Measurements from ENCODE around the gene POLR2B.
"Not testable (repeated sequence)": the region's sequence is repeated elsewhere in the genome, so short reads cannot be mapped to it uniquely, and the experiment has no call there.

The POLR2B gene

GRCh38 chr4:56978750-56979303 lies at the start of gene POLR2B:
TSS of gene POLR2B (plus strand) at chr4:56978896. CDS start at chr4:56978986, 90 bp downstream.
- Histone ChIP-seq H3K9me3 (ENCODE audit: insufficient read depth, low read depth, low read length) (no peaks in the 10 kb centered on the region), H3K4me1 (ENCODE audit: insufficient read depth, low read length) (peaks cover 7% of the 10 kb centered on the region; the same call in 1 of the 2 replicates), H3K4me3 (ENCODE audit: low read length) (peak within 1 kb of the TSS; percentile 100), H3K36me3 (ENCODE audit: insufficient read depth, low read depth, low read length) (peaks cover 15% of the 10 kb centered on the region), H3K9ac (ENCODE audit: low read depth, low read length) (peak within 1 kb of the TSS; percentile 97), H3K27ac (ENCODE audit: low read length) (peak within 1 kb of the TSS; percentile 87), H3K27me3 (ENCODE audit: insufficient read depth, low read length) (no peaks in the 10 kb centered on the region)

- Histone ChIP-seq H3K27me3 (ENCODE audit: insufficient read depth, low read length) (no peaks in the 10 kb centered on the region), H3K36me3 (ENCODE audit: insufficient read depth, low read depth, low read length) (peaks cover 74% of the 10 kb centered on the region), H3K4me1 (ENCODE audit: insufficient read depth, low read length) (no peaks in the 10 kb centered on the region; the same call in 1 of the 2 replicates), H3K9me3 (ENCODE audit: insufficient read depth, low read depth, low read length) (no peaks in the 10 kb centered on the region), H3K4me3 (ENCODE audit: low read length) (no peak overlapping the region), H3K27ac (ENCODE audit: low read length) (no peak overlapping the region), H3K9ac (ENCODE audit: low read depth, low read length) (no peak overlapping the region)
Observed at GRCh38 chr4:56930638-56931037, 48.1 kb upstream of the POLR2B start.

DNA sequence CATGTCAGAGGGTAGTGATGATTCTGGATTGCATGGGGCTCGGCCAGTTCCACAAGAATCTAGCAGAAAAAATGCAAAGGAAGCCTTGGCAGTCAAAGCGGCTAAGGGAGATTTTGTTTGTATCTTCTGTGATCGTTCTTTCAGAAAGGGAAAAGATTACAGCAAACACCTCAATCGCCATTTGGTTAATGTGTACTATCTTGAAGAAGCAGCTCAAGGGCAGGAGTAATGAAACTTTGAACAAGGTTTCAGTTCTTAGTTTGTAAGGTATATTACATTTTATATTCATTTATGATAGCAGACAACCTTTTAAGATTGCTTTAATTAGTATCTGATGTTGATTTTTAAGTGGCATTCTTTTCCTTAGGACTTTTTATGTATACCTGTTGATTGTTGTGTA lies 46.8 kb upstream of the POLR2B start:
- Histone ChIP-seq H3K9ac (ENCODE audit: low read depth, low read length) (no peak overlapping the region), H3K36me3 (ENCODE audit: insufficient read depth, low read depth, low read length) (peaks cover 72% of the 10 kb centered on the region), H3K4me3 (ENCODE audit: low read length) (no peak overlapping the region), H3K9me3 (ENCODE audit: insufficient read depth, low read depth, low read length) (no peaks in the 10 kb centered on the region), H3K4me1 (ENCODE audit: insufficient read depth, low read length) (no peaks in the 10 kb centered on the region; the same call in 1 of the 2 replicates), H3K27ac (ENCODE audit: low read length) (no peak overlapping the region), H3K27me3 (ENCODE audit: insufficient read depth, low read length) (no peaks in the 10 kb centered on the region)

- Histone ChIP-seq H3K4me3 (ENCODE audit: low read length) (no peak overlapping the region), H3K4me1 (ENCODE audit: insufficient read depth, low read length) (no peaks in the 10 kb centered on the region), H3K27ac (ENCODE audit: low read length) (no peak overlapping the region), H3K36me3 (ENCODE audit: insufficient read depth, low read depth, low read length) (peaks cover 39% of the 10 kb centered on the region), H3K9me3 (ENCODE audit: insufficient read depth, low read depth, low read length) (no peaks in the 10 kb centered on the region), H3K9ac (ENCODE audit: low read depth, low read length) (no peak overlapping the region), H3K27me3 (ENCODE audit: insufficient read depth, low read length) (no peaks in the 10 kb centered on the region)
Observed at GRCh38 chr4:56937262-56937661, 41.4 kb upstream of the POLR2B start.

GRCh38 chr4:56939826-56940225 lies 38.9 kb upstream of the POLR2B start:
- not testable (repeated sequence) for H3K4me3 ChIP-seq (ENCODE audit: low read length); H3K9ac ChIP-seq (ENCODE audit: low read depth, low read length); H3K9me3 ChIP-seq (ENCODE audit: insufficient read depth, low read depth, low read length); H3K27me3 ChIP-seq (ENCODE audit: insufficient read depth, low read length); H3K4me1 ChIP-seq (ENCODE audit: insufficient read depth, low read length); H3K27ac ChIP-seq (ENCODE audit: low read length)
- peaks cover 18% of the 10 kb centered on the region for H3K36me3 ChIP-seq (ENCODE audit: insufficient read depth, low read depth, low read length)

DNA sequence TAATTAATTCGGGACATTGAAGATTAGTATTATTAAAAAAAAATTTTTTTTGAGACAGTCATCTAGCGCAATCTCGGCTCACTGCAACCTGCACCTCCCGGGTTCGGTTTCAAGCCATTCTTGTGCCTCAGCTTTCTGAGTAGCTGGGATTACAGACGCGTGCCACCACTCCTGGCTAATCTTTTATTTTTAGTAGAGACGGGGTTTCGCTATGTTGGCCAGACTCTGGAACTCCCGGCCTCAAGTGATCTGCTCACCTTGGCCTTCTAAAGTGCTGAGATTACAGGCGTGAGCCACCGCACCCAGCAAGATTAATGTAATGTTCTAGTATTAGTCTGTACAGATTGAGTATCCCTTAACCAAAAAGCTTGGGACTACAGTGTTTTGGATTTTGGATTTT lies 38.3 kb upstream of the POLR2B start:
- no peak overlapping the region for H3K9ac ChIP-seq (ENCODE audit: low read depth, low read length)
- no peak overlapping the region for H3K27ac ChIP-seq (ENCODE audit: low read length)
- peaks cover 15% of the 10 kb centered on the region for H3K36me3 ChIP-seq (ENCODE audit: insufficient read depth, low read depth, low read length)
- H3K9me3 ChIP-seq (ENCODE audit: insufficient read depth, low read depth, low read length): no peaks in the 10 kb centered on the region
- no peak overlapping the region for H3K4me3 ChIP-seq (ENCODE audit: low read length)
- no peaks in the 10 kb centered on the region for H3K4me1 ChIP-seq (ENCODE audit: insufficient read depth, low read length)
- no peaks in the 10 kb centered on the region for H3K27me3 ChIP-seq (ENCODE audit: insufficient read depth, low read length)

GRCh38 chr4:56940971-56941370 lies 37.7 kb upstream of the POLR2B start:
- Histone ChIP-seq H3K27me3 (ENCODE audit: insufficient read depth, low read length) (no peaks in the 10 kb centered on the region), H3K9ac (ENCODE audit: low read depth, low read length) (no peak overlapping the region), H3K4me3 (ENCODE audit: low read length) (no peak overlapping the region), H3K27ac (ENCODE audit: low read length) (no peak overlapping the region), H3K36me3 (ENCODE audit: insufficient read depth, low read depth, low read length) (peaks cover 15% of the 10 kb centered on the region), H3K4me1 (ENCODE audit: insufficient read depth, low read length) (no peaks in the 10 kb centered on the region), H3K9me3 (ENCODE audit: insufficient read depth, low read depth, low read length) (no peaks in the 10 kb centered on the region)

- H3K27me3 ChIP-seq (ENCODE audit: insufficient read depth, low read length): no peaks in the 10 kb centered on the region
- no peaks in the 10 kb centered on the region for H3K9me3 ChIP-seq (ENCODE audit: insufficient read depth, low read depth, low read length)
- H3K27ac ChIP-seq (ENCODE audit: low read length): no peak overlapping the region
- no peak overlapping the region for H3K4me3 ChIP-seq (ENCODE audit: low read length)
- no peak overlapping the region for H3K9ac ChIP-seq (ENCODE audit: low read depth, low read length)
- H3K4me1 ChIP-seq (ENCODE audit: insufficient read depth, low read length): no peaks in the 10 kb centered on the region
- peaks cover 13% of the 10 kb centered on the region for H3K36me3 ChIP-seq (ENCODE audit: insufficient read depth, low read depth, low read length)
Observed at GRCh38 chr4:56941403-56941802, 37.3 kb upstream of the POLR2B start.

DNA sequence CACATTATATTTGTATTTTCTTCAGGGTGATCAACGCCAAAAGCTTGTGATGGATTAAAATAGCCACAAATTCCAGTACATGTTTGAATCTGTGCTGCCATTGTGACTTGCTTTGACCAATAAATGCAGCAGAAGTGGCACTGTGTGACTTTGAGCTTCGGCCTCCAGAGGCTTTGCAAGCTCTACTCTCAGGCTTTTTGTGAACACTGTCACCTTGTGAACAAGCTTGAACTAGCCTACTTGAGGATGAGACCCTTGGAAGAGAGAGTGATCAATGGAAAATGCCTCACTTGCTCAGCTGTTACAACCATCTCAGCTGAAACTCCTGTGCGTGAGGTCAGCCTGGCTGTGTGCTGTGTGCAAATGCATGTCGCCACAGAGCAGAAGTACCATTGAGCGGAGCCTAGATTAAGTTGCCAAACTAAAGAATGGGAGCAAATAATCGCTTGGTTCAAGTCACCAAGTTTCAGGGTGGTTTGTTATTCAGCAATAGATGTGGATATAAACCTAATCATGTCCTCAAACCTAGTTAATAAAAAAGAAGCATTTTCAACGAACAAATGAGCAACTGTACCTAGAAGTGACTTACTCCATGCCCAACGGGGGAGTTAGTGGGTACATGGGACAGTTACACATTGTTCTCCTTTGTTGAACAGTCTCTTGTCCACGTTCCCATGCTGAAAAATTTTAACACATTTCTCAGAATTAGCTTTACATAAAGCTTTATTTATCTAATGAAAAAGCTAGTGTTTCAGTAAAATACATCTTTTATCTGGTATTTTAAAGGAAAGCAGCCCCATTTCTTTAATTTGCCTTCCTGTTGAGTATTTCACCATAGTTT lies 24.8 kb upstream of the POLR2B start:
- H3K4me1 ChIP-seq (ENCODE audit: insufficient read depth, low read length): no peaks in the 10 kb centered on the region
- no peak overlapping the region for H3K4me3 ChIP-seq (ENCODE audit: low read length)
- H3K9ac ChIP-seq (ENCODE audit: low read depth, low read length): no peak overlapping the region
- no peaks in the 10 kb centered on the region for H3K36me3 ChIP-seq (ENCODE audit: insufficient read depth, low read depth, low read length)
- H3K27ac ChIP-seq (ENCODE audit: low read length): no peak overlapping the region
- no peaks in the 10 kb centered on the region for H3K9me3 ChIP-seq (ENCODE audit: insufficient read depth, low read depth, low read length)
- no peaks in the 10 kb centered on the region for H3K27me3 ChIP-seq (ENCODE audit: insufficient read depth, low read length)

DNA sequence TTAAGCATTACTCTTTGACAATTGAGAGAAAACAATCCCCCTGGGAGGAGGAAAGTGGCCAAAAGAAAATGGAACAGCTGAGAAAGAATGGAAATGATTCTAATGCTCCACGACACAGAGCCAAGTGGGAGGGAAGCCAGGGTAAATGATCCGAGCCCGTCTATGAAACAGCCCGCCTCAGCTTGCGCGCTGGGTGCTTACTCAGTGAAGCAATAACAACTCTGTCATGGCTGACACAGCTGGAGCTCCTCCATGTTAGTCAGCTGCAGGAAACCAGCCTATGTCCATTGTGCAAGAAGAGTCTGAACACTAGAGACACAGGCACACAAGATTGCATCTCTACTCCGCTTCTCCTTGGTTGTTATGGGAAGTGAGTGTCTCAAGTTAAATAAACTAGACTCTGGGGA lies 20.6 kb upstream of the POLR2B start:
- no peak overlapping the region for H3K4me3 ChIP-seq (ENCODE audit: low read length)
- H3K9ac ChIP-seq (ENCODE audit: low read depth, low read length): no peak overlapping the region
- no peak overlapping the region for H3K27ac ChIP-seq (ENCODE audit: low read length)
- H3K9me3 ChIP-seq (ENCODE audit: insufficient read depth, low read depth, low read length): no peaks in the 10 kb centered on the region
- H3K27me3 ChIP-seq (ENCODE audit: insufficient read depth, low read length): no peaks in the 10 kb centered on the region
- H3K4me1 ChIP-seq (ENCODE audit: insufficient read depth, low read length): no peaks in the 10 kb centered on the region
- peaks cover 20% of the 10 kb centered on the region for H3K36me3 ChIP-seq (ENCODE audit: insufficient read depth, low read depth, low read length)

GRCh38 chr4:56959100-56959499 lies 19.6 kb upstream of the POLR2B start:
- H3K9ac ChIP-seq (ENCODE audit: low read depth, low read length): no peak overlapping the region
- H3K36me3 ChIP-seq (ENCODE audit: insufficient read depth, low read depth, low read length): peaks cover 29% of the 10 kb centered on the region
- H3K27ac ChIP-seq (ENCODE audit: low read length): no peak overlapping the region
- H3K4me3 ChIP-seq (ENCODE audit: low read length): no peak overlapping the region
- H3K27me3 ChIP-seq (ENCODE audit: insufficient read depth, low read length): no peaks in the 10 kb centered on the region
- H3K4me1 ChIP-seq (ENCODE audit: insufficient read depth, low read length): no peaks in the 10 kb centered on the region
- H3K9me3 ChIP-seq (ENCODE audit: insufficient read depth, low read depth, low read length): no peaks in the 10 kb centered on the region

DNA sequence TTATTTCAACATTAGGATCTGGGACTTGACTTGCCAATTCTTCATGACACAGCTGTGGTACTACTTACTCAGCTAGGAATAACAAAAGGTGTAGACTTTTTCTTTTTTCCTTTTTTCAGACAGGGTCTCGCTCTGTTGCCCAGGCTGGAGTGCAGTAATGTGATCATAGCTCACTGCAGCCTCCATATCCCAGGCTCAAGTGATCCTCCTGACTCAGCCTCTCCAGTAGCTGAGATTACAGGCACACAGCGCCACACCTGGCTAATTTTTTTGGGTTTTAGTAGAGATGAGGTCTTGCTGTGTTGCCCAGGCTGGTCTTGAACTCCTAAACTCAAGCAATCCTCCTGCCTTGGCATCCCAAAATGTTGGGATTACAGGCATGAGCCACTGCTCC lies 17.6 kb upstream of the POLR2B start:
- H3K36me3 ChIP-seq (ENCODE audit: insufficient read depth, low read depth, low read length): peaks cover 49% of the 10 kb centered on the region

More for the DNA sequence above, 17.6 kb upstream of the POLR2B start:
- no peak overlapping the region for H3K9ac ChIP-seq (ENCODE audit: low read depth, low read length)
- H3K27ac ChIP-seq (ENCODE audit: low read length): no peak overlapping the region
- no peaks in the 10 kb centered on the region for H3K4me1 ChIP-seq (ENCODE audit: insufficient read depth, low read length)
- no peak overlapping the region for H3K4me3 ChIP-seq (ENCODE audit: low read length)
- no peaks in the 10 kb centered on the region for H3K9me3 ChIP-seq (ENCODE audit: insufficient read depth, low read depth, low read length)
- H3K27me3 ChIP-seq (ENCODE audit: insufficient read depth, low read length): no peaks in the 10 kb centered on the region

All from iPS-20b (cell line).